ENCODE measurements around the gene ARFGAP3.

GRCh38 chr22:42836026-42836425 lies 21.0 kb downstream of the ARFGAP3 start:
- TF ChIP-seq, protein P1, sequence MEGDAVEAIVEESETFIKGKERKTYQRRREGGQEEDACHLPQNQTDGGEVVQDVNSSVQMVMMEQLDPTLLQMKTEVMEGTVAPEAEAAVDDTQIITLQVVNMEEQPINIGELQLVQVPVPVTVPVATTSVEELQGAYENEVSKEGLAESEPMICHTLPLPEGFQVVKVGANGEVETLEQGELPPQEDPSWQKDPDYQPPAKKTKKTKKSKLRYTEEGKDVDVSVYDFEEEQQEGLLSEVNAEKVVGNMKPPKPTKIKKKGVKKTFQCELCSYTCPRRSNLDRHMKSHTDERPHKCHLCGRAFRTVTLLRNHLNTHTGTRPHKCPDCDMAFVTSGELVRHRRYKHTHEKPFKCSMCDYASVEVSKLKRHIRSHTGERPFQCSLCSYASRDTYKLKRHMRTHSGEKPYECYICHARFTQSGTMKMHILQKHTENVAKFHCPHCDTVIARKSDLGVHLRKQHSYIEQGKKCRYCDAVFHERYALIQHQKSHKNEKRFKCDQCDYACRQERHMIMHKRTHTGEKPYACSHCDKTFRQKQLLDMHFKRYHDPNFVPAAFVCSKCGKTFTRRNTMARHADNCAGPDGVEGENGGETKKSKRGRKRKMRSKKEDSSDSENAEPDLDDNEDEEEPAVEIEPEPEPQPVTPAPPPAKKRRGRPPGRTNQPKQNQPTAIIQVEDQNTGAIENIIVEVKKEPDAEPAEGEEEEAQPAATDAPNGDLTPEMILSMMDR (conservative IDR thresholded peaks at IDR 0.05; ENCODE audit: low read length) = no peak
- no peak for TF ChIP-seq EZH2phosphoT487 (IDR thresholded peaks at IDR 0.05; ENCODE audit: borderline replicate concordance)

Data from Loucy (cell line).